ENCODE measurements around the gene USF2. TPM values are rescaled to one million over a fixed set of nuclear protein-coding genes. Genes with fewer than 3 reads are reported as not detected.
"Not testable (repeated sequence)": the region's sequence is repeated elsewhere in the genome, so short reads cannot be mapped to it uniquely, and the experiment has no call there.

Gene USF2
- total RNA-seq, 1 donor from 2014 or later: 151 TPM

- intact Hi-C loops (cut with DNase I); ATAC-seq; DNase-seq (ENCODE audit: missing footprints): not testable (repeated sequence)
Measured at GRCh38 chr19:35239597-35239996, 29.2 kb upstream of the USF2 start.

GRCh38 chr19:35240327-35240726, 28.4 kb upstream of the USF2 start:
- intact Hi-C loops (cut with DNase I): no loop called here
- ATAC-seq: no peak
- no peak for DNase-seq (ENCODE audit: missing footprints)

GRCh38 chr19:35241417-35241816, 27.3 kb upstream of the USF2 start:
- no peak for DNase-seq (ENCODE audit: missing footprints)
- no peak for ATAC-seq
- intact Hi-C loops (cut with DNase I): no loop called here

DNA sequence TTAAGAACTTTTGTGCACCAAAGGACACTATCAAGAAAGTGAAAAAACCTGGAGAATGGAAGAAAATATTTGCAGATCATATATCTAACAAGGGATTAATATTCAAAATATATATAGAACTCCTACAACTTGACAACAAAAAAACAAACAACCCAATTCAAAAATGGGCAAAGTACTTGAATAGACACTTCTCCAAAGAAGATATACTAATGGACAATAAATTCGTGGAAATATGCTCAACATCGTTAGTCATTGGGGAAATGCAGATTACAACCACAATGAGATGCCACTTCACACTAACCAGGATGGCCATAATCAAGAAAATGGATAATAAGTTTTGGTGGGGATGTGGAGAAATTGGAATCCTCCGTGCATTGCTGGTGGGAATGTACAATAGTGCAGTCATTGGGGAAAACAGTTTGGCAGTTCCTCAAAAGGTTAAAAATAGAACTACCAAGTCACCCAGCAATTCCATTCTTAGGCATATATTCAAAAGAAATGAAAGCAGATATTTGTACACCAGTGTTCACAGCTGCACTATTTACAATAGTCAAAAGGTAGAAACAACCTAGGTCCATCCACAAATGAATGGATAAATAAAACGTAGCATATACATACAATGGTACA, 22.2 kb upstream of the USF2 start:
- intact Hi-C loops (cut with DNase I): no loop called here
- no peak for ATAC-seq

DNA sequence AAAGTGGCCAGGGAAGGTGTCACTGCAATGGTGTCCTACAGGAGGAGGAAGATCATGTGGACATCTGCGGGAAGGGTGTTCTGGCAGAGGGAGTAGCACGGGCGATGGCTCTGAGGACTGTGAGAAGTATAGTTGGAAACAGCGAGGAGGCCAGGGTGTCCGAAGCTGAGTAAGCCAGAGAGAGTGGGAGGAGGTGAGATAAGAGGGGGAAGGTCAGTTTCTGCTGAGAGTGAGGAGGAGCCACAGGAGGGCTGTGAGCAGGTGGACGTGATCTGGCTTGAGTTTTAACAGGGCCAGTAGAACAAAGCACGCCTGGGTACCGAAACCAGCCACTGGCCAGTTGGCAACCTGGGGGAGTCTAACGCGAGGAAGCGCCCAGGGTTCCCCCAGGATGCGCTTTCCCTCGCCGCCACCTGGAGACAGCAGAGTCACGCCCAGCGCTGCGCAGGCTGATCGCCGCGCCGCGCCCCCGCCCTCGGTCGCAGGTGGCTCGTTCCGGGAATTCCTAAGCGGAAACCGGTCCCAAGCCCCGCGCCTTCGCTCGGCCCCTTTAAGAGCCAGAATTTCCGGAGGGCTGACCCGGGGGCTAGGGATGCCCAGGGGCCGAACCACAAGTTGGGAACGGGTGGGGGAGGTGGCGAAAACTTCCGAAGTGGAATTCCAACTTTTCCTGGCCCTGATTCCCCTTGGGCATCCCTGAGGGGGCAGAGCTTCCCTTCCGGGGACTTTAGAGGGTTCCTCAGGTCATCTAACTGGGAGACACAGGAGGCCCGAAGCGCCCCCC, 21.0 kb upstream of the USF2 start:
- peak; percentile 34 for DNase-seq (ENCODE audit: missing footprints)
- ATAC-seq: peak; percentile 49
- intact Hi-C loops (cut with DNase I): no loop called here

More for the DNA sequence above, 22.2 kb upstream of the USF2 start:
- DNase-seq (ENCODE audit: missing footprints): no peak

DNA sequence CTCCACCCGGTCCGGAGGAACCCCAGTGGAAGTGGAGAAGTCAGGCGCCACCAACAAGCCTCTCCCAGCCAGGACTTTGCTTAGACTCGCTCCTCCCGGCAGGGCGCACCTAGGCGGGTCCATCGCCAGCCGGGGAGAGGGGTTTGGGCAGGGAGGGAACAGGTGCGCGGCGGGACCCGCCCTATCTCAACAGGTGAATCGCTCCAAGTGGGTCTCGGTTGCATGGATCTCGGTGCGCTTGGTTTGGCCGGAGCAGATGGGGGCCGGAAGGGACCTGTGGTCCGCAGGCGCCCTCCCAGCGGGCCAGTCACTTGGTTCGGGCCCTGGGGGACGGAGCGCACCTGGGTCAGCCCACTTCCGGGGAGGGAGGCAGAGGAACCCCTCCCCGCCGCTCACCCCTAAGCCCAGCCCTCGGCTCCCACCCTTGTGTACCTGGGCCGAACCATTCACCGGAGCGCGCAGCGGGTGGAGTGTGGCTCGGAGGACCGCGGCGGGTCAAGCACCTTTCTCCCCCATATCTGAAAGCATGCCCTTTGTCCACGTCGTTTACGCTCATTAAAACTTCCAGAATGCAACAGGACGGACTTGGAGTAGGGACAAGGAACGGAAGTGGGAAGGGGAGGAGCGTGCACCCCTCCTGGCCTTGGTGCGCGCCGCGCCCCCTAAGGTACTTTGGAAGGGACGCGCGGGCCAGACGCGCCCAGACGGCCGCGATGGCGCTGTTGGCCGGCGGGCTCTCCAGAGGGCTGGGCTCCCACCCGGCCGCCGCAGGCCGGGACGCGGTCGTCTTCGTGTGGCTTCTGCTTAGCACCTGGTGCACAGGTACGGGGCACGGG, 20.2 kb upstream of the USF2 start, which contains the start of gene LSR:
TSS of gene LSR (plus strand) at position 693 of the 836 bp plus-strand sequence. CDS start at position 714, 21 bp downstream.
- intact Hi-C loops (cut with DNase I): no loop called here
- DNase-seq (ENCODE audit: missing footprints) (peak; percentile 67), ATAC-seq (peak; percentile 53)

- intact Hi-C loops (cut with DNase I): no loop called here
- ATAC-seq (no peak), DNase-seq (ENCODE audit: missing footprints) (no peak)
Measured at GRCh38 chr19:35249146-35249847, 19.5 kb upstream of the USF2 start.

GRCh38 chr19:35249848-35250711, 18.7 kb upstream of the USF2 start:
- intact Hi-C loops (cut with DNase I): no loop called here
- no peak for ATAC-seq

DNA sequence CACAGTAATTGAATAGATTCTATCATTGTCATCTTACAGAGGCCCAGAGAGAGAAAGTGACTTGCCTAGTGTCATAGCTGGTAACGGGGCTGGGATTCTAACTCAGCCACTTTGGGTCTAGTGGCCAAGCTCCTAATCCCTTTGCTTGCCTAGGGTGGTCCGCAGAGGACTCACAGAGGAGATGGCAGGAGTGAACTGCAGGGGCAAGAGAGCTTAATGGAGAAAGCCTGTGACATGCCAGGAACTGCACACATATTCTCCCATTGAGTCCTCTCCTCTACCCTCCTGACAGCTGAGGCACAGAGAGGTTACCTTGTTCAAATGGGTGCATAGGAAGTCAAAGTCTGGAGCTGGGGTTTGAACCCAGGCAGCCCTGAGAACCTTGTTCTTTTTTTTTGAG, 17.3 kb upstream of the USF2 start:
- ATAC-seq: no peak
- intact Hi-C loops (cut with DNase I): no loop called here
- DNase-seq (ENCODE audit: missing footprints): no peak

More at GRCh38 chr19:35249848-35250711, 18.7 kb upstream of the USF2 start:
- DNase-seq (ENCODE audit: missing footprints): peak; percentile 35

- no peak for DNase-seq (ENCODE audit: missing footprints)
- no peak for ATAC-seq
- intact Hi-C loops (cut with DNase I): no loop called here
Measured at GRCh38 chr19:35253316-35254286, 15.2 kb upstream of the USF2 start.

- ATAC-seq: no peak
- intact Hi-C loops (cut with DNase I): no loop called here
Measured at GRCh38 chr19:35254341-35255297, 14.1 kb upstream of the USF2 start.

GRCh38 chr19:35256566-35256965, 12.2 kb upstream of the USF2 start:
- ATAC-seq (no peak), DNase-seq (ENCODE audit: missing footprints) (no peak)
- intact Hi-C loops (cut with DNase I): no loop called here

More at GRCh38 chr19:35254341-35255297, 14.1 kb upstream of the USF2 start:
- DNase-seq (ENCODE audit: missing footprints): no peak

DNA sequence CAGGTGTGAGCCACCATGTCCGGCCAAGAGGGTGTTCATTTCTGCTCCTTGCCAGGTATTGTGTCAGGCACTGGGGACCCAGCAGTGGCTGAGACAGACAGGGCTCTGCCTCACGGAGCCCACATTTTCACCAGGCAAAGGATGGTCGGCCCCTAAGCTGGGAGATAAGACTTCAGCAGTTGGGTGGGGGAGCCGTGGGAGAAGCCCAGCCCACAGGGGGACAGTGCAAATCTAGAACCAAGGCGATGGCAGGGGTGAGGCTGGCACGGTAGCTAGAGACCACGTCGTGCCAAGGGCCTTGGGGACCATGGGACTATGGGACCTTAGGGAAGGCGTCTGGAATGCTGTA, 11.7 kb upstream of the USF2 start:
- DNase-seq (ENCODE audit: missing footprints) (no peak), ATAC-seq (no peak)

GRCh38 chr19:35260694-35261304, 8.0 kb upstream of the USF2 start:
- intact Hi-C loops (cut with DNase I): loop anchor here (10.0 kb wide), 1 partner anchor 216 kb away; the partner anchor contains the start of gene HPN
- ATAC-seq: no peak
- peak; percentile 20 for DNase-seq (ENCODE audit: missing footprints)

More for the DNA sequence above, 11.7 kb upstream of the USF2 start:
- intact Hi-C loops (cut with DNase I): no loop called here

Data from Right ventricle myocardium inferior (tissue), 1 donor.